Adrenal gland (tissue), 12 donors: ENCODE data around the gene SUFU. TPM values are rescaled to one million over a fixed set of nuclear protein-coding genes. Genes with fewer than 3 reads are reported as not detected.

ENCODE experiments used
- DNase-seq, 7 donors: peaks; one replicate each; pipeline ENCODE4 v3.0.0-alpha.2; 2019 to 2020
- H3K27ac ChIP-seq, 5 donors: fragments of 200-600 bp; sonication (generic) in 4 of 5; 1 replicate in 3 of 5; 2 replicates in 2 of 5; pipeline versions ENCODE4 v1.5.1 to v1.8.0; 2016 to 2020; ENCODE audit warnings: mild to moderate bottlenecking in 1 of 5
- H3K27me3 ChIP-seq: fragments of 200-600 bp; 2 replicates; pipeline ENCODE4 v1.8.0; 2021
- H3K36me3 ChIP-seq, 2 donors: fragments of 200-600 bp; replicated peaks in 1 of 2; 1 replicate in 1 of 2; 2 replicates in 1 of 2; pipeline versions ENCODE4 v1.5.1 to v1.8.0; 2018 to 2022
- H3K4me1 ChIP-seq, 2 donors: fragments of 200-600 bp; replicated peaks in 1 of 2; 1 replicate in 1 of 2; 2 replicates in 1 of 2; pipeline versions ENCODE4 v1.5.1 to v1.8.0; 2018 to 2021
- H3K4me3 ChIP-seq, 4 donors: fragments of 200-600 bp; sonication (generic) in 3 of 4; one replicate each; pipeline ENCODE4 v1.5.1; 2016 to 2018
- H3K9me3 ChIP-seq, 3 donors: fragments of 200-600 bp; sonication (generic) in 1 of 3; replicated peaks in 1 of 3; 1 replicate in 2 of 3; 2 replicates in 1 of 3; pipeline versions ENCODE4 v1.5.1 to v1.8.0; 2016 to 2021
- POLR2A ChIP-seq, 2 donors: fragments of 450-650 bp; IDR thresholded peaks; one replicate each; pipeline ENCODE4 v1.6.1; 2017; ENCODE audit warnings: antibody characterized with exemption in 2 of 2, mild to moderate bottlenecking in 2 of 2, moderate library complexity in 1 of 2
- WGBS, 4 donors: extraction: QIAGEN DNeasy Blood & Tissue Kit in 2 of 4; methylation state at CpG; one replicate each; pipeline versions ENCODE4 v1.1.5 to v1.1.7; 2013 to 2017; 5-methylcytosine and 5-hydroxymethylcytosine counted together
- intact Hi-C, 2 donors: fragments of 100-400 bp; cut with DNase I; formaldehyde crosslinking; loops; one replicate each; pipeline versions ENCODE4 v1.14.1 to v1.15.0; 2022 to 2023
- polyA plus RNA-seq, 3 donors: library from polyadenylated mRNA; stranded (reverse); fragments of 200-250 nt in 2 of 3; fragments of 350-450 nt in 1 of 3; fragmentation: Illumina TruSeq in 1 of 3; extraction: RNeasy Lipid Tissue Mini Kit (QIAGEN cat#74804) in 1 of 3; gene quantifications; one replicate each; pipeline ENCODE4 v1.2.3, GENCODE V29; 2013 to 2014
- total RNA-seq, 9 donors: library from RNA; depleted of rRNA in 4 of 9; stranded (reverse); fragments of >200 nt in 4 of 9; fragments of 120-200 nt in 1 of 9; fragmentation: NEBNext Ultra II Directional in 1 of 9; extraction: Animal tissue kit (Norgen Biotek cat#: 25700) in 1 of 9; gene quantifications; one replicate each; pipeline versions ENCODE4 v1.1.0 to v1.2.4, GENCODE V29; 2013 to 2023
- TF ChIP-seq, protein P1 (sequence below), 6 experiments: fragments of 450-650 bp in 4 of 6; fragments of 200-600 bp in 2 of 6; sonication (generic) in 1 of 6; IDR thresholded peaks; 1 replicate in 5 of 6; 2 replicates in 1 of 6; pipeline versions ENCODE4 v1.5.1 to v1.8.0; 2016 to 2021; ENCODE audit warnings: antibody characterized with exemption in 6 of 6, mild to moderate bottlenecking in 2 of 6, moderate library complexity in 1 of 6
- donor health status: healthy with polysubstance abuse.
- donor health status: Bipolar disorder and iron deficiency.
- donor health status: DM: yes; HTN: yes; CAD: no.
- donor health status: DM: no; HTN: no; CAD: no.
- donor health status: DM: no; HTN: no; CAD: no.
- donor health status: DM: yes; HTN: yes; CAD: no.

Gene SUFU
- total and polyA plus RNA-seq, 12 donors, result 4.3 to 20.2 (median 11.1) TPM

DNA sequence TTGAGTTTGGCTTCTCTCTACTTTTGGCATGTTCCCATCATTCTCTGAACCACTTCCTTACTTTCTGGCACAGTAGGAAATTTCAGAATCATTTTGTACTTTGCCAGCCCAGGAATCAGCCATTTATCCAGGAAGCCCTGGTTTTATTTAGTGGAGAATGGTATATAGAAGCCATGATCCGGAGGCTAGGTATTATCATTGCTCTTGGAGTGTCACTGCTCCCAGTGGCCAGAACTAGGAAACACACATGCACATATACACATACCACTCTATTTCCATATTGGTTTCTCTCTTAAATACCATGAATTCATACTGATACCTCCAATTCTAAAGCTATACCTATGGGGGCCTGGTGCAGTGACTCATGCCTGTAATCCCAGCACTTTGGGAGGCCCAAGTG, 36.3 kb downstream of the SUFU start:
- Histone ChIP-seq H3K4me3 (no peak overlapping the region), H3K36me3 (no peaks in the 10 kb centered on the region), H3K27ac (no peak overlapping the region), H3K27me3 (no peaks in the 10 kb centered on the region), H3K9me3 (no peaks in the 10 kb centered on the region), H3K4me1 (peaks cover 0 to 7% of the 10 kb centered on the region in 2 donors)
- TF ChIP-seq, protein P1, sequence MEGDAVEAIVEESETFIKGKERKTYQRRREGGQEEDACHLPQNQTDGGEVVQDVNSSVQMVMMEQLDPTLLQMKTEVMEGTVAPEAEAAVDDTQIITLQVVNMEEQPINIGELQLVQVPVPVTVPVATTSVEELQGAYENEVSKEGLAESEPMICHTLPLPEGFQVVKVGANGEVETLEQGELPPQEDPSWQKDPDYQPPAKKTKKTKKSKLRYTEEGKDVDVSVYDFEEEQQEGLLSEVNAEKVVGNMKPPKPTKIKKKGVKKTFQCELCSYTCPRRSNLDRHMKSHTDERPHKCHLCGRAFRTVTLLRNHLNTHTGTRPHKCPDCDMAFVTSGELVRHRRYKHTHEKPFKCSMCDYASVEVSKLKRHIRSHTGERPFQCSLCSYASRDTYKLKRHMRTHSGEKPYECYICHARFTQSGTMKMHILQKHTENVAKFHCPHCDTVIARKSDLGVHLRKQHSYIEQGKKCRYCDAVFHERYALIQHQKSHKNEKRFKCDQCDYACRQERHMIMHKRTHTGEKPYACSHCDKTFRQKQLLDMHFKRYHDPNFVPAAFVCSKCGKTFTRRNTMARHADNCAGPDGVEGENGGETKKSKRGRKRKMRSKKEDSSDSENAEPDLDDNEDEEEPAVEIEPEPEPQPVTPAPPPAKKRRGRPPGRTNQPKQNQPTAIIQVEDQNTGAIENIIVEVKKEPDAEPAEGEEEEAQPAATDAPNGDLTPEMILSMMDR (IDR thresholded peaks at IDR 0.05), result peak; percentile 15 to 39 (median 28)
- no peak for TF ChIP-seq POLR2A (IDR thresholded peaks at IDR 0.05)
- WGBS, 4 donors, result 67 to 90% (median 84%) methylated on average over 1 of the region's 1 CpG
- intact Hi-C loops, result no loop called here
- peak in 1 of 7 donors; percentile 12 for DNase-seq

- Histone ChIP-seq H3K4me3 (no peak overlapping the region), H3K36me3 (no peaks in the 10 kb centered on the region), H3K27ac (no peak overlapping the region), H3K9me3 (no peaks in the 10 kb centered on the region), H3K4me1 (peaks cover 0 to 23% of the 10 kb centered on the region in 2 donors), H3K27me3 (no peaks in the 10 kb centered on the region)
- intact Hi-C loops, result no loop called here
- WGBS, 4 donors, result 83 to 94% (median 91%) methylated on average over 8 of the region's 8 CpGs
- TF ChIP-seq, protein P1 (IDR thresholded peaks at IDR 0.05), result no peak
- TF ChIP-seq POLR2A (IDR thresholded peaks at IDR 0.05), result no peak
- DNase-seq, result no peak
Observed at GRCh38 chr10:102542800-102543418, 39.1 kb downstream of the SUFU start.

DNA sequence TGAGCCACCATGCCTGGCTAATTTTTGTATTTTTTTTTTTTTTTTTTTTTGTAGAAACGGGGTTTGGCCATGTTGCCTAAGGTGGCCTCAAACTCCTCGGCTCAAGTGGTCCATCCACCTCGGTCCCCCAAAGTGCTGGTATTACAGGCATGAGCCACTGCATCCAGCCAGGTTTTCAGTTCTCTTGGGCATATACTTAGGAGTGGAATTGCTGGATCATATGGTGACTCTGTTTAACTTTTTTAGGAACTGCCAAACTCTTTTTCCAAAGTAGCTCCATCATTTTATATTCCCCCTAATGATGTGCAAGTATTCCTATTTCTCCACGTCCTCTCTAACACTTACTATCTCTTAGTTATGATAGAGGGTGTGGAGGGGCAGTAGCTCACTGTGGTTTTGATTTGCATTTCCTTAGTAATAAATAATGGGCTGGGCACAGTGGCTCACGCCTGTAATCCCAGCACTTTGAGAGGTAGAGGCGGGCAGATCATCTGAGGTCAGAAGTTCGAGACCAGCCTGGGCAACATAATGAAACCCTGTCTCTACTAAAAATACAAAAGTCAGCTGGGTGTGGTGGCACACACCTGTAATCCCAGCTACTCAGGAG, 41.6 kb downstream of the SUFU start:
- Histone ChIP-seq H3K9me3 (no peaks in the 10 kb centered on the region), H3K4me3 (no peak overlapping the region), H3K36me3 (no peaks in the 10 kb centered on the region), H3K27me3 (no peaks in the 10 kb centered on the region), H3K4me1 (peaks cover 0 to 16% of the 10 kb centered on the region in 2 donors), H3K27ac (no peak overlapping the region)
- DNase-seq, result no peak
- no peak for TF ChIP-seq POLR2A (IDR thresholded peaks at IDR 0.05)
- TF ChIP-seq, protein P1 (IDR thresholded peaks at IDR 0.05), result no peak
- 87 to 96% (median 94%) methylated on average over 7 of the region's 7 CpGs for WGBS, 4 donors
- intact Hi-C loops, result no loop called here

DNA sequence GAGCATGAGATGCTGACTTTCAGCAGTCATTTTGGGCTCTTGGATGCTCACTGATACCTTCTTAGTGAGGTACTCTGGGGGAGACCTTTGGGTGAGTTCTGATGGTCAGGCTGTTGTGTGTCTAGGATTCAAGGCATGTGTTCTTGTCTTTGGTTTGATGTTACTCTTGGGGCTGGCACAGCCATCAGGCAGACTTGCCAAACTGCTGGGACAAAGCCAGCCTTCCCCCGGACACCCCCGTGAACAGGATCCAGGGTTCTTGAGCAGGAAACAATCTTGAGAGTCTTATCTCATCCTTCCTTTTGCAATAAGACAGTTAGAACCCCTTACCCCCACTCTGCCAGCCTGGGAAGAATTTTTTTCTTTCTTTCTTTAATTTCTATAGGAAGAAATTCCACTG, 42.2 kb downstream of the SUFU start:
- Histone ChIP-seq H3K4me1 (peaks cover 0 to 16% of the 10 kb centered on the region in 2 donors), H3K9me3 (no peaks in the 10 kb centered on the region), H3K27ac (no peak overlapping the region), H3K4me3 (no peak overlapping the region), H3K36me3 (no peaks in the 10 kb centered on the region), H3K27me3 (no peaks in the 10 kb centered on the region)
- intact Hi-C loops, result no loop called here
- 26 to 63% (median 33%) methylated on average over 2 of the region's 2 CpGs for WGBS, 4 donors
- no peak for DNase-seq
- TF ChIP-seq POLR2A (IDR thresholded peaks at IDR 0.05), result no peak
- TF ChIP-seq, protein P1 (IDR thresholded peaks at IDR 0.05), result no peak
